Activated naive CD4-positive, alpha-beta T cell treated with anti-CD3 and anti-CD28 coated beads for 36 hours (primary cell): ENCODE results near the gene PDLIM5. TPM values are rescaled to one million over a fixed set of nuclear protein-coding genes. Genes with fewer than 3 reads are reported as not detected.
"Not testable (repeated sequence)": the region's sequence is repeated elsewhere in the genome, so short reads cannot be mapped to it uniquely, and the experiment has no call there.

ENCODE experiments used
- CTCF ChIA-PET: fragments of 350-600 bp; sonication (Branson Sonifier 250); formaldehyde crosslinking; loops from one replicate; lab custom pipeline; 2021; ENCODE audit warnings: antibody characterized with exemption; lab: Charles Lee
- DNase-seq: peaks from one replicate; pipeline ENCODE4 v3.0.0-alpha.2; 2020
- H3K27ac Mint-ChIP-seq: one replicate; pipeline ENCODE4 v1.8.0; 2021; ENCODE audit warnings: mild to moderate bottlenecking, mixed read lengths
- H3K27me3 Mint-ChIP-seq: one replicate; pipeline ENCODE4 v1.8.0; 2021; ENCODE audit warnings: low read depth, mixed read lengths
- H3K36me3 Mint-ChIP-seq: one replicate; pipeline ENCODE4 v1.8.0; 2021; ENCODE audit warnings: low read depth, mixed read lengths
- H3K4me1 Mint-ChIP-seq: one replicate; pipeline ENCODE4 v1.8.0; 2021; ENCODE audit warnings: low read depth, mixed read lengths
- H3K4me3 Mint-ChIP-seq: one replicate; pipeline ENCODE4 v1.8.0; 2021; ENCODE audit warnings: mild to moderate bottlenecking, moderate library complexity, mixed read lengths
- H3K9me3 Mint-ChIP-seq: one replicate; pipeline ENCODE4 v1.8.0; 2021; ENCODE audit warnings: mixed read lengths
- intact Hi-C: fragments of 100-400 bp; cut with micrococcal nuclease; formaldehyde crosslinking; loops from one replicate; pipeline ENCODE4 v1.15.1; 2023
- total RNA-seq, 2 experiments: library from RNA; stranded (reverse); gene quantifications; one replicate each; pipeline ENCODE4 v1.2.3, GENCODE V29; 2021

Gene PDLIM5
- total RNA-seq, result 10 to 100 TPM; 19.0 to 22.2 TPM

DNA sequence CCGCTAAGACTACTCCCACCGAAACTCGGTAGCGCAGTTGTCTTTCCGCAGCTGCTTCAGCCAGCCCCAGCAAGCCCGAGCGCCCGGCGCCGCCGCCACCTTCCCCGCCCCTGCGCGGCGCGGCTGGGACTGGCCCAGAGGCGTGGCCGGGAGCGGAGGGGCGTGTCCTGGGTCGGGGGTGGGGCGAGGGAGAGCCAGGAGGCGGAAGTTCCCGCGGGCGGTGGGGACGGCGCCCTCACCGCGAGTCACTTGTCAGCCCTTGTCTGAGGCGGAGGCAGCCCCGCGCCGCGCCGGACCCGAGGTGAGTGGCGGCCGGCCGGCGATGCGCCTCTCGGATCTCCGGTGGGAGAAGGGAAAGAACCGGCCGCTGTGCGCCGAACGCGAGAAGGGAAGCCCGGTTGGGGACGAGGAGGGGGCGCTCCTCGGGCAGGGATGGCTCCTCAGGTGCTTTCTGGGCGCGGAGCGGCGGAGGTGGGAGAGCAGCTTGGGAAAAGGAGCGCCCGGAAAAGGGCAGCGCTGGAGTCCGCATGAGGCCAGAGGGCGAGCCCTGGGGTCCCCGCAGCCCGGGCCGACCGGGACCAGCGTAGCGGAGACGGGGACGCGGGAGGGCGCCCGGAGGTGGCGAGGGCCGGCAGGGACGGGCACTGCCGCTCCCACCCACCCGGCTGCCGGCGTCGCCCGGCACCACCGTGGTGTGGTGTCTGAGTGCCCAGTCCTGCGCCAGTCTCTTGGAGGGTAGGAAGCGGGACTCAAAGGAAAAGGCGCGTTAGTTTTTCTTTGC lies at the start of gene PDLIM5:
TSS of gene PDLIM5 (plus strand) at position 248 of the 781 bp plus-strand sequence. CDS start 3,347 bp downstream, outside the sequence.
- peak; percentile 90 for DNase-seq
- peak within 1 kb of the TSS; percentile 85 for H3K4me3 Mint-ChIP-seq
- H3K36me3 Mint-ChIP-seq, result peaks cover 5% of the 10 kb centered on the region
- intact Hi-C loops, result loop anchor here (1.0 to 2.0 kb wide), 4 partner anchors 55 to 245 kb away; partner anchors contain the start of gene SMARCAD1
- H3K27ac Mint-ChIP-seq, result peak within 1 kb of the TSS; percentile 41
- H3K9me3 Mint-ChIP-seq, result no peaks in the 10 kb centered on the region
- CTCF ChIA-PET, result interaction anchor here (1.5 kb wide), 1 partner anchor 45 kb away, joined by 6 read pairs; no protein-coding TSS in a partner anchor
- H3K27me3 Mint-ChIP-seq, result peaks cover 13% of the 10 kb centered on the region
- H3K4me1 Mint-ChIP-seq, result peaks cover 26% of the 10 kb centered on the region

- H3K9me3 Mint-ChIP-seq, H3K4me1 Mint-ChIP-seq, DNase-seq, H3K4me3 Mint-ChIP-seq, H3K36me3 Mint-ChIP-seq, intact Hi-C loops, H3K27me3 Mint-ChIP-seq, H3K27ac Mint-ChIP-seq: not testable (repeated sequence)
- CTCF ChIA-PET, result interaction anchor here (0.7 to 0.9 kb wide), 2 partner anchors 63 to 191 kb away, joined by 3 read pairs; no protein-coding TSS in a partner anchor
Measured at GRCh38 chr4:94402439-94402838, 49.3 kb upstream of the PDLIM5 start.

- Mint-ChIP-seq H3K36me3 (no peaks in the 10 kb centered on the region), H3K9me3 (no peaks in the 10 kb centered on the region), H3K4me3 (no peak overlapping the region), H3K27ac (no peak overlapping the region), H3K4me1 (no peaks in the 10 kb centered on the region), H3K27me3 (no peaks in the 10 kb centered on the region)
- intact Hi-C loops, result no loop called here
- no peak for DNase-seq
- CTCF ChIA-PET, result no interaction called here
Measured at GRCh38 chr4:94403751-94404150, 48.0 kb upstream of the PDLIM5 start.

DNA sequence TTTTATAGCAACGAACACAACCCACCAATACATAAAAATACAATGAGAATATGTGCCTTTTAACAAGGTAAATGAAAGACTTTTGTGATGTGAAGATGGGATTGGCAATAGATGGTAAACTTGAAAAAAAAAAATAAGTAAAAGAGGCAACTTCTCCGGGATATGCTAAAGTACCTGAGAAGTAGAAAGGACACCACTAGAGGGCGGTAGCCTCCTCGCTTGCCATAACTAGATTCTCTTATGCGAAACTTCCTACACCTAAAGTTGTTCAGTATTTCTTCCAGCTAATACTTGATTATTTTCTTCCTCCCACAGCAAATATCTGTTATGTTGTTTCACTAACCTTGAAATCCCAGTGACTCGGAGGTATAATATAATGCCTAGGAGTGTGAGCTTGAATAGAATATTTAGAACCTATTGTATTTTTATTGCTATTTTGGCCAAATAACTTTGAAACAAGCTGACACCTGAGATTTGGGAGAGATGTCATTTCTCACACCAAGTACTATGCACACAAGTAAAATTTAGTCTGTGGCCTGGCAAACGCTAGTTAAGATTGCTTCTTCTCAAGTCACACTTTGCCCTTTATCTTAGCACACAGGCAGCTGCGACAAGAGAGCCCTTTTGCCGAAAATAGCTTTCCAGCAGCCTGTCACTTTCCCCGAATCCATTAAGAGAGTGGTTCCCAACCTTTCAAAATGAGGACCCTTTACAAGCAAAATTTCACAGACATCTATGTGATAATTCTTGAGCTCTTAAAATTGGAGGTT lies 44.9 kb upstream of the PDLIM5 start:
- no peaks in the 10 kb centered on the region for H3K9me3 Mint-ChIP-seq
- H3K27ac Mint-ChIP-seq, result no peak overlapping the region
- CTCF ChIA-PET, result interaction anchor here (0.5 to 2.1 kb wide), 27 partner anchors 11 to 378 kb away, joined by 3 to 19 read pairs (median 4); partner anchors contain the start of gene PDLIM5

DNA sequence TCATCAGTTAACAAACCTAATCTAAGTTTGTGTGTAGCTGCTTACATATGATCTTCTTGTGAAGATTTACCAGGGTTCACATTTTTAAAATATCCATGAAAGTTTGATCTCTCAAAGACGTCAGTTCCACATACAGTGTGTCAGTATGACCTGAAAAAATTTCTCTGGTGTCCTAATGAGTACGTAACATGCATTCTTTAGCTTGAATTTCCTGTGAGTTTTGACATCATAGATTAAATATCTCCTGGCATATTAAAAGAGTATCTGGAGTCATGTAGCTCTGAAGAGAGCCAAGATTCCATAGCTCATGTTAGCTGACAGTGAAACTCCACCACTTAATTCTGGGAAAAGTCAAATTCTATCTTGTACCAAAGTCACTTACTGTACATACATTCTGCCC lies 43.9 kb upstream of the PDLIM5 start:
- CTCF ChIA-PET, result interaction anchor here (0.7 to 2.1 kb wide), 11 partner anchors 10 to 214 kb away, joined by 3 to 19 read pairs (median 5); partner anchors contain the start of gene PDLIM5
- Mint-ChIP-seq H3K36me3 (no peaks in the 10 kb centered on the region), H3K4me3 (no peak overlapping the region), H3K9me3 (no peaks in the 10 kb centered on the region), H3K27me3 (peaks cover 2% of the 10 kb centered on the region), H3K4me1 (no peaks in the 10 kb centered on the region), H3K27ac (no peak overlapping the region)
- intact Hi-C loops, result loop anchor here (5.0 kb wide), 1 partner anchor 106 kb away; no protein-coding TSS in a partner anchor
- DNase-seq, result no peak

More for the DNA sequence above, 44.9 kb upstream of the PDLIM5 start:
- H3K4me1 Mint-ChIP-seq, result no peaks in the 10 kb centered on the region
- H3K4me3 Mint-ChIP-seq, result no peak overlapping the region
- peak; percentile 76 for DNase-seq
- intact Hi-C loops, result loop anchor here (1.0 to 5.0 kb wide), 2 partner anchors 105 to 189 kb away; no protein-coding TSS in a partner anchor
- H3K27me3 Mint-ChIP-seq, result no peaks in the 10 kb centered on the region
- no peaks in the 10 kb centered on the region for H3K36me3 Mint-ChIP-seq

DNA sequence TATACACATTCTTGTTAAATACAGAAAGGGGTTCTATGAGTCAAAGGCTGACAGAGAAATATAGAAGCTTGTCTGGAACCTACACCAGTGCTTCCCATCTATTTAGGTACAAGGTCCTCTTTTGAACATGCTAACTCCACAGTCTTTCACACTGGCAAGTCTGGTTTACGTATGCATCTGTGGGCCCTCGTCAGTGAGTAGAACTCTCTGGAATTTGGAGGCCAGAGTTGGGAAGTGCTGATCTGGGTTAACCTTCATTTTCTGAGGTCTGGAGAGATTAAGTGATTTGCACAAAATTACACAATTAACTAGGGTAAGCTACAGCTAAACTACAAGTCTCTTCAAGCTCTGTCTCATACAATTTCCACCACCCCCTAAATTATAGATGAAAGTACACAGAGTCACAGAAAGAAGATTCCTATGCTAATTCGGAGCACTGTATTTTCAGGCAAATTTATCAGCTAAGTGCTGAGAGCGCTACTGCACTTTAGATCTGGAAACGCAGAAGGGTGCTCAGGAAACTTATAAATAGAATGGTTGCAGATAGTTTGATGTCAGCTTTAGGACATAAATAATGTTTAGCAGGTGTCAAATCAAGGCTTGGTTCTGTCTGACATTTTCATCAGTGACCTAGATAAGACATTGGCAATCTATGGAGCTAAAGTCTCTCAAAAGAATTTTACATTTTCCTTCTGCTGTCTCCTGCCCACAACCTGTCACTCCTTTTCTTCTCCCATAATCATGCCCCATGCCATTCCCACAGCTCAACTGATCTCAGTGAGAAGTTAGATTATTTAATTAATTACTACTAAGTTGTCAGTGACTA lies 43.0 kb upstream of the PDLIM5 start:
- no peaks in the 10 kb centered on the region for H3K36me3 Mint-ChIP-seq
- intact Hi-C loops, result loop anchor here (5.0 kb wide), 1 partner anchor 106 kb away; no protein-coding TSS in a partner anchor
- H3K4me3 Mint-ChIP-seq, result no peak overlapping the region
- no peaks in the 10 kb centered on the region for H3K4me1 Mint-ChIP-seq
- no peak for DNase-seq
- H3K9me3 Mint-ChIP-seq, result no peaks in the 10 kb centered on the region
- H3K27me3 Mint-ChIP-seq, result peaks cover 2% of the 10 kb centered on the region
- CTCF ChIA-PET, result interaction anchor here (0.7 to 2.1 kb wide), 3 partner anchors 9 to 124 kb away, joined by 3 to 11 read pairs (median 6); no protein-coding TSS in a partner anchor
- H3K27ac Mint-ChIP-seq, result no peak overlapping the region

GRCh38 chr4:94409375-94409679 lies 42.4 kb upstream of the PDLIM5 start:
- CTCF ChIA-PET, result interaction anchor here (1.3 kb wide), 1 partner anchor 9 kb away, joined by 6 read pairs; no protein-coding TSS in a partner anchor

DNA sequence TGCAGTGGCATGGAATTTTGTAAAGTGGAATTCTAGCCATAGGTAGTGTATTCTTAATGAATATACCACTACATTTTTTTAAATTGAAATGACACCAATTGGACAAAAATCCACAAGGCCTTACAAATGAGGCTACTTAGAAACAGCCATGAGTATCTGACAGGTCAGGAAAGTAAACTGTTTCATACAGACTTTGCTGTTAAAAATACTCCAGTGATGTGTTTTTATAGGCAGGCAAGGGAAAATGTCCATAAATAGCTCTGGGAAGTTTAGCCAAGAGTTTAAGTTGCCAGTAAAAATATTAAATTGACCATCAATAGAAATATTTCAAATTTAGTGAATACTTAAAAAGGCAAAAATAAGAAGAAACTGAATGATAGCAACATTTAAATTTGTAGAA lies 41.8 kb upstream of the PDLIM5 start:
- Mint-ChIP-seq H3K27me3 (peaks cover 3% of the 10 kb centered on the region), H3K36me3 (no peaks in the 10 kb centered on the region), H3K9me3 (no peaks in the 10 kb centered on the region), H3K4me1 (no peaks in the 10 kb centered on the region), H3K27ac (no peak overlapping the region), H3K4me3 (no peak overlapping the region)
- CTCF ChIA-PET, result interaction anchor here (1.3 kb wide), 1 partner anchor 8 kb away, joined by 6 read pairs; no protein-coding TSS in a partner anchor
- intact Hi-C loops, result loop anchor here (5.0 kb wide), 1 partner anchor 108 kb away; no protein-coding TSS in a partner anchor
- DNase-seq, result no peak

More at GRCh38 chr4:94409375-94409679, 42.4 kb upstream of the PDLIM5 start:
- Mint-ChIP-seq H3K4me1 (no peaks in the 10 kb centered on the region), H3K36me3 (no peaks in the 10 kb centered on the region), H3K27me3 (peaks cover 2% of the 10 kb centered on the region), H3K9me3 (no peaks in the 10 kb centered on the region), H3K4me3 (no peak overlapping the region), H3K27ac (no peak overlapping the region)
- no peak for DNase-seq
- intact Hi-C loops, result loop anchor here (5.0 kb wide), 1 partner anchor 107 kb away; no protein-coding TSS in a partner anchor

GRCh38 chr4:94410678-94411206 lies 41.0 kb upstream of the PDLIM5 start:
- H3K9me3 Mint-ChIP-seq, result no peaks in the 10 kb centered on the region

GRCh38 chr4:94411296-94411695 lies 40.4 kb upstream of the PDLIM5 start:
- no peak overlapping the region for H3K4me3 Mint-ChIP-seq
- intact Hi-C loops, result no loop called here
- H3K9me3 Mint-ChIP-seq, result no peaks in the 10 kb centered on the region
- DNase-seq, result no peak
- no peaks in the 10 kb centered on the region for H3K4me1 Mint-ChIP-seq
- CTCF ChIA-PET, result interaction anchor here (0.7 kb wide), 1 partner anchor 34 kb away, joined by 7 read pairs; no protein-coding TSS in a partner anchor
- no peaks in the 10 kb centered on the region for H3K36me3 Mint-ChIP-seq
- H3K27ac Mint-ChIP-seq, result no peak overlapping the region
- H3K27me3 Mint-ChIP-seq, result peaks cover 7% of the 10 kb centered on the region

More at GRCh38 chr4:94410678-94411206, 41.0 kb upstream of the PDLIM5 start:
- CTCF ChIA-PET, result interaction anchor here (0.7 kb wide), 1 partner anchor 35 kb away, joined by 7 read pairs; no protein-coding TSS in a partner anchor
- Mint-ChIP-seq H3K27me3 (peaks cover 5% of the 10 kb centered on the region), H3K36me3 (no peaks in the 10 kb centered on the region), H3K4me1 (no peaks in the 10 kb centered on the region), H3K4me3 (no peak overlapping the region), H3K27ac (no peak overlapping the region)
- DNase-seq, result no peak
- intact Hi-C loops, result no loop called here

GRCh38 chr4:94412019-94412657 lies 39.6 kb upstream of the PDLIM5 start:
- intact Hi-C loops, result no loop called here
- no peaks in the 10 kb centered on the region for H3K36me3 Mint-ChIP-seq
- no peak overlapping the region for H3K27ac Mint-ChIP-seq
- no peaks in the 10 kb centered on the region for H3K9me3 Mint-ChIP-seq
- DNase-seq, result no peak
- no peak overlapping the region for H3K4me3 Mint-ChIP-seq
- peaks cover 16% of the 10 kb centered on the region for H3K27me3 Mint-ChIP-seq
- no peaks in the 10 kb centered on the region for H3K4me1 Mint-ChIP-seq
- CTCF ChIA-PET, result no interaction called here
